GM21515 (cell line): ENCODE measurements around the gene MFF.

ENCODE experiments used
- ATAC-seq: cut with Tn5 transposase; IDR thresholded peaks from one replicate; pipeline ENCODE4 v1.9.1; 2021; ENCODE audit not compliant: unreplicated experiment

Gene MFF

DNA sequence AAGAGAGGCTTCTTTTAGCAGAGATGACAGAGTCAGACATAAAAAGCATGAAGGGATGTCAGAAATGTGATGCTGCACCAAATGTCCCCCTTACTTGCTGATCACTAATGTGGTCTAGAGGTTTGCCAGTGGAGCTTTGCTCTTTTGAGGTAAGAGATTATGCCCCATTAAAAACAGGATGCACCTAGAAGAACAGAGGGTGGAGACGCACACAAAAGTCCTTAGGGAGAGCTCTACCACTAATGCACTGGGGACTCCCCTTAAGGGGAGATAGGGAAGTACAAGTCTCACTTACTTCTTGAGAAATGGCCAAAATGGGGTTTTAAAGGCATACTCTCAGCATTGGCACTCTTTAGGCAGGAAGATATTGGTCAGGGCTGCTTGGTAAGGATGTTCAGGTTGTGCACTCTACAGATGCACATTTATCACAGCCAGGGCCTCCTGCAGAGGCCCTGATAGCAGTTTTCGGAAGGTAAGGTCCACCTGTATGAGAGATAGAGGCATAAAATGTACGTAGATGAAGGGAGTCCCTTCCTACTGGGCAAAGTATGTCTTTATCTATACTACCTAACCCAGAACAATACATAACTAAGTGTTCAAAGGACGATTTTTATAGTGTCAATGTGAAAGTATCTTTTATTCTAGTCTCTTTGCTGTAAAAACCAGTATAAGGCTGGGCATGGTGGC is 79.7 kb downstream of the MFF start:
- no peak for ATAC-seq

- no peak for ATAC-seq
Measured at GRCh38 chr2:227406177-227407031, 81.4 kb downstream of the MFF start.
